ENCODE data around the gene SYT14.
"Not testable (repeated sequence)": the region's sequence is repeated elsewhere in the genome, so short reads cannot be mapped to it uniquely, and the experiment has no call there.

SYT14 gene

GRCh38 chr1:209956116-209956515, 18.1 kb downstream of the SYT14 start:
- TF ChIP-seq CTCF (IDR thresholded peaks at IDR 0.05; ENCODE audit: extremely low read depth, missing control alignments), result no peak
- DNase-seq (ENCODE audit: low spot score), result no peak

GRCh38 chr1:209959623-209960022, 21.6 kb downstream of the SYT14 start:
- no peak for TF ChIP-seq CTCF (IDR thresholded peaks at IDR 0.05; ENCODE audit: extremely low read depth, missing control alignments)
- no peak for DNase-seq (ENCODE audit: low spot score)

- TF ChIP-seq CTCF (IDR thresholded peaks at IDR 0.05; ENCODE audit: extremely low read depth, missing control alignments), result no peak
- DNase-seq (ENCODE audit: low spot score), result no peak
Observed at GRCh38 chr1:209960926-209961325, 22.9 kb downstream of the SYT14 start.

- TF ChIP-seq CTCF (IDR thresholded peaks at IDR 0.05; ENCODE audit: extremely low read depth, missing control alignments), result no peak
- DNase-seq (ENCODE audit: low spot score), result no peak
Observed at GRCh38 chr1:209962388-209962787, 24.4 kb downstream of the SYT14 start.

- no peak for TF ChIP-seq CTCF (IDR thresholded peaks at IDR 0.05; ENCODE audit: extremely low read depth, missing control alignments)
- DNase-seq (ENCODE audit: low spot score), result no peak
Observed at GRCh38 chr1:209962856-209963255, 24.8 kb downstream of the SYT14 start.

- DNase-seq (ENCODE audit: low spot score), result no peak
- no peak for TF ChIP-seq CTCF (IDR thresholded peaks at IDR 0.05; ENCODE audit: extremely low read depth, missing control alignments)
Observed at GRCh38 chr1:209965996-209966395, 28.0 kb downstream of the SYT14 start.

- not testable (repeated sequence) for DNase-seq (ENCODE audit: low spot score)
Observed at GRCh38 chr1:209978721-209979120, 40.7 kb downstream of the SYT14 start.

GRCh38 chr1:209983953-209984352, 45.9 kb downstream of the SYT14 start:
- TF ChIP-seq CTCF (IDR thresholded peaks at IDR 0.05; ENCODE audit: extremely low read depth, missing control alignments), result no peak
- DNase-seq (ENCODE audit: low spot score), result no peak

All from GM20000 (cell line).